WTC11 (cell line): Measurements from ENCODE around the gene B4GALT2. TPM values are rescaled to one million over a fixed set of nuclear protein-coding genes. Genes with fewer than 3 reads are reported as not detected.

ENCODE experiments used
- ATAC-seq: fragments of 200-7000 bp; cut with Tn5 transposase; 2 replicates; pipeline ENCODE4 v1.10.0; 2021; ENCODE audit warnings: mild to moderate bottlenecking, moderate library complexity
- CTCF ChIA-PET: fragments of 300-600 bp; sonication (Branson Sonifier 250); formaldehyde crosslinking; loops from one replicate; lab custom pipeline; 2021; ENCODE audit warnings: antibody characterized with exemption; lab: Charles Lee
- POLR2A ChIA-PET: fragments of 350-600 bp; sonication (Branson Sonifier 250); formaldehyde crosslinking; loops from one replicate; lab custom pipeline; 2021; ENCODE audit warnings: antibody characterized with exemption; lab: Charles Lee
- DNase-seq: peaks from one replicate; pipeline ENCODE4 v3.0.0; 2021; ENCODE audit warnings: low spot score
- H3K27ac Mint-ChIP-seq: 2 replicates; pipeline ENCODE4 v1.8.0; 2021; ENCODE audit warnings: mixed read lengths
- H3K27me3 Mint-ChIP-seq: 2 replicates; pipeline ENCODE4 v1.8.0; 2021; ENCODE audit warnings: low read depth, mild to moderate bottlenecking, moderate library complexity, mixed read lengths
- H3K36me3 Mint-ChIP-seq: 2 replicates; pipeline ENCODE4 v1.8.0; 2021; ENCODE audit warnings: mixed read lengths
- H3K4me1 Mint-ChIP-seq: 2 replicates; pipeline ENCODE4 v1.8.0; 2022; ENCODE audit warnings: mixed read lengths
- H3K4me3 Mint-ChIP-seq: 2 replicates; pipeline ENCODE4 v1.8.0; 2021; ENCODE audit warnings: mild to moderate bottlenecking, moderate library complexity, mixed read lengths
- H3K9me3 Mint-ChIP-seq: 2 replicates; pipeline ENCODE4 v1.8.0; 2021; ENCODE audit warnings: mixed read lengths
- AFF4 ChIP-seq: sonication (generic); formaldehyde crosslinking; IDR thresholded peaks from 2 replicates; pipeline ENCODE4 v1.8.1; 2023; ENCODE audit warnings: mild to moderate bottlenecking, missing genetic modification reagents, borderline replicate concordance
- ARID4B ChIP-seq: sonication (generic); formaldehyde crosslinking; IDR thresholded peaks from 2 replicates; pipeline ENCODE4 v1.8.0; 2023; ENCODE audit warnings: missing genetic modification reagents, mild to moderate bottlenecking, borderline replicate concordance
- ATF6 ChIP-seq: sonication (generic); formaldehyde crosslinking; IDR thresholded peaks from 2 replicates; pipeline ENCODE4 v1.8.1; 2023; ENCODE audit warnings: mild to moderate bottlenecking, missing genetic modification reagents
- ESRRA ChIP-seq: sonication (generic); formaldehyde crosslinking; IDR thresholded peaks from 2 replicates; pipeline ENCODE4 v1.8.1; 2022; ENCODE audit warnings: mild to moderate bottlenecking, missing genetic modification reagents, borderline replicate concordance
- GABPB1 ChIP-seq: sonication (generic); formaldehyde crosslinking; IDR thresholded peaks from 2 replicates; pipeline ENCODE4 v1.8.1; 2023; ENCODE audit warnings: mild to moderate bottlenecking, missing genetic modification reagents
- GRHL2 ChIP-seq: fragments of 250-450 bp; sonication (Bioruptor Pico); IDR thresholded peaks from 2 replicates; pipeline ENCODE4 v1.8.0; 2022; ENCODE audit warnings: mild to moderate bottlenecking, moderate library complexity; ENCODE audit not compliant: insufficient replicate concordance, severe bottlenecking
- JAZF1 ChIP-seq: fragments of 250-450 bp; sonication (Bioruptor Pico); IDR thresholded peaks from 2 replicates; pipeline ENCODE4 v1.9.0; 2021; ENCODE audit warnings: moderate library complexity, mild to moderate bottlenecking, inconsistent platforms
- MAX ChIP-seq: sonication (generic); formaldehyde crosslinking; IDR thresholded peaks from 2 replicates; pipeline ENCODE4 v1.8.0; 2022; ENCODE audit warnings: mild to moderate bottlenecking, missing genetic modification reagents
- MLX ChIP-seq: sonication (generic); formaldehyde crosslinking; IDR thresholded peaks from 2 replicates; pipeline ENCODE4 v1.8.1; 2023; ENCODE audit warnings: mild to moderate bottlenecking, missing genetic modification reagents, moderate library complexity
- MYBL2 ChIP-seq: sonication (generic); formaldehyde crosslinking; IDR thresholded peaks from 2 replicates; pipeline ENCODE4 v1.8.1; 2023; ENCODE audit warnings: mild to moderate bottlenecking, moderate library complexity, missing genetic modification reagents
- NFE2L1 ChIP-seq: sonication (generic); formaldehyde crosslinking; IDR thresholded peaks from 2 replicates; pipeline ENCODE4 v1.8.1; 2023; ENCODE audit warnings: missing genetic modification reagents
- NR2C2 ChIP-seq: sonication (generic); formaldehyde crosslinking; IDR thresholded peaks from 2 replicates; pipeline ENCODE4 v1.8.0; 2022; ENCODE audit warnings: mild to moderate bottlenecking, missing genetic modification reagents
- OVOL2 ChIP-seq: fragments of 250-450 bp; sonication (Bioruptor Pico); IDR thresholded peaks from 2 replicates; pipeline ENCODE4 v1.9.0; 2021; ENCODE audit warnings: mild to moderate bottlenecking, borderline replicate concordance
- PREB ChIP-seq: sonication (generic); formaldehyde crosslinking; IDR thresholded peaks from 2 replicates; pipeline ENCODE4 v1.8.1; 2022; ENCODE audit warnings: mild to moderate bottlenecking, missing genetic modification reagents, moderate library complexity, borderline replicate concordance
- RELA ChIP-seq: sonication (generic); formaldehyde crosslinking; IDR thresholded peaks from 2 replicates; pipeline ENCODE4 v1.8.1; 2022; ENCODE audit warnings: missing genetic modification reagents, mild to moderate bottlenecking, borderline replicate concordance
- TEAD1 ChIP-seq: sonication (generic); formaldehyde crosslinking; IDR thresholded peaks from 2 replicates; pipeline ENCODE4 v1.8.0; 2022; ENCODE audit warnings: mild to moderate bottlenecking, missing genetic modification reagents
- ZMAT4 ChIP-seq: fragments of 250-450 bp; sonication (Bioruptor Pico); IDR thresholded peaks from 2 replicates; pipeline ENCODE4 v1.9.0; 2021; ENCODE audit warnings: mild to moderate bottlenecking
- ZNF425 ChIP-seq: fragments of 250-450 bp; sonication (Bioruptor Pico); conservative IDR thresholded peaks from 2 replicates; pipeline ENCODE4 v1.9.0; 2021; ENCODE audit warnings: mild to moderate bottlenecking
- ZSCAN18 ChIP-seq: fragments of 250-450 bp; sonication (Bioruptor Pico); IDR thresholded peaks from 2 replicates; pipeline ENCODE4 v2.1.2; 2022; ENCODE audit warnings: mild to moderate bottlenecking, moderate library complexity
- total RNA-seq: library from RNA; stranded (reverse); gene quantifications from 3 replicates; pipeline ENCODE4 v1.2.3, GENCODE V29; 2021

B4GALT2 gene
- total RNA-seq, 1 experiment from 2014 or later, result 66.7 TPM

GRCh38 chr1:44029911-44030604, 51.0 kb downstream of the B4GALT2 start:
- H3K9me3 Mint-ChIP-seq, result no peaks in the 10 kb centered on the region
- peaks cover 45% of the 10 kb centered on the region for H3K4me1 Mint-ChIP-seq
- peak overlapping the region; percentile 91 for H3K27ac Mint-ChIP-seq
- ChIA-PET POLR2A (interaction anchor here (0.5 to 1.2 kb wide), 5 partner anchors 13 to 381 kb away, joined by 3 to 4 read pairs (median 3); no protein-coding TSS in a partner anchor), CTCF (interaction anchor here (1.1 to 2.2 kb wide), 3 partner anchors 13 to 96 kb away, joined by 3 to 6 read pairs (median 6); no protein-coding TSS in a partner anchor)
- ATAC-seq (peak; percentile 63), DNase-seq (peak; percentile 92)
- H3K27me3 Mint-ChIP-seq, result no peaks in the 10 kb centered on the region
- H3K36me3 Mint-ChIP-seq, result no peaks in the 10 kb centered on the region
- peak overlapping the region; percentile 91 for H3K4me3 Mint-ChIP-seq
- TF ChIP-seq PREB (CRISPR knock-in tag), result no peak
- no peak for TF ChIP-seq MLX
- TF ChIP-seq MAX (CRISPR knock-in tag), result peak; percentile 85
- no peak for TF ChIP-seq ATF6 (CRISPR knock-in tag)
- no peak for TF ChIP-seq AFF4
- TF ChIP-seq GRHL2, result no peak
- no peak; the same call in 1 of the 2 replicates for TF ChIP-seq RELA (CRISPR knock-in tag)
- TF ChIP-seq OVOL2 (CRISPR knock-in tag), result no peak
- peak; percentile 98 for TF ChIP-seq GABPB1
- TF ChIP-seq MYBL2, result no peak
- TF ChIP-seq ZNF425, result no peak
- no peak for TF ChIP-seq JAZF1 (CRISPR knock-in tag)
- no peak for TF ChIP-seq ARID4B (CRISPR knock-in tag)
- TF ChIP-seq ZSCAN18 (CRISPR knock-in tag), result no peak
- TF ChIP-seq ZMAT4 (CRISPR knock-in tag), result 0 out of 2 replicates have a peak, but pooled peaks have one; percentile 6
- TF ChIP-seq NR2C2 (CRISPR knock-in tag), result 0 out of 2 replicates have a peak, but pooled peaks have one; percentile 8
- no peak for TF ChIP-seq TEAD1 (CRISPR knock-in tag)
- no peak for TF ChIP-seq NFE2L1 (CRISPR knock-in tag)
- no peak for TF ChIP-seq ESRRA (CRISPR knock-in tag)
